SKM-1 treated with dmso at 0.1 percent for 144 hours (cell line): ENCODE results near the gene ACTR10.

Experiments
- DNase-seq: peaks from one replicate; lab custom pipeline; 2025; ENCODE audit not compliant: unreplicated experiment; lab: John Stamatoyannopoulos, UW

The ACTR10 gene

GRCh38 chr14:58199726-58200479 is at the start of gene ACTR10:
Gene ACTR10 (plus strand): TSS chr14:58200149. CDS start chr14:58200218, 69 bp downstream.
- peak; percentile 40 for DNase-seq

- DNase-seq, result no peak
Measured at GRCh38 chr14:58150243-58150805, 49.6 kb upstream of the ACTR10 start.

GRCh38 chr14:58151133-58152013 is 48.6 kb upstream of the ACTR10 start:
- no peak for DNase-seq

- no peak for DNase-seq
Measured at GRCh38 chr14:58152014-58152857, 47.7 kb upstream of the ACTR10 start, which contains the start of gene ARMH4. Gene ARMH4 (minus strand): TSS chr14:58152213. CDS start chr14:58139358, 12,855 bp downstream.

GRCh38 chr14:58160561-58160960 is 39.4 kb upstream of the ACTR10 start:
- no peak for DNase-seq

- peak; percentile 11 for DNase-seq
Measured at GRCh38 chr14:58166005-58166983, 33.7 kb upstream of the ACTR10 start.

- no peak for DNase-seq
Measured at GRCh38 chr14:58167057-58167456, 32.9 kb upstream of the ACTR10 start.

- no peak for DNase-seq
Measured at GRCh38 chr14:58167891-58168290, 32.1 kb upstream of the ACTR10 start.

- DNase-seq, result no peak
Measured at GRCh38 chr14:58171090-58171489, 28.9 kb upstream of the ACTR10 start.

GRCh38 chr14:58177125-58177524 is 22.8 kb upstream of the ACTR10 start:
- DNase-seq, result no peak

- no peak for DNase-seq
Measured at GRCh38 chr14:58189176-58189575, 10.8 kb upstream of the ACTR10 start.

- no peak for DNase-seq
Measured at GRCh38 chr14:58191763-58192601, 8.0 kb upstream of the ACTR10 start.

GRCh38 chr14:58193542-58193941 is 6.4 kb upstream of the ACTR10 start:
- DNase-seq, result no peak

GRCh38 chr14:58196198-58196597 is 3.8 kb upstream of the ACTR10 start:
- DNase-seq, result no peak

GRCh38 chr14:58198086-58198485 is 1.9 kb upstream of the ACTR10 start:
- DNase-seq, result no peak

GRCh38 chr14:58200480-58200841 is 512 bp downstream of the ACTR10 start:
- no peak for DNase-seq

- no peak for DNase-seq
Measured at GRCh38 chr14:58200846-58201245, 897 bp downstream of the ACTR10 start.

- DNase-seq, result no peak
Measured at GRCh38 chr14:58213176-58213575, 13.2 kb downstream of the ACTR10 start.
